ENCODE results near the gene MED12L.

DNA sequence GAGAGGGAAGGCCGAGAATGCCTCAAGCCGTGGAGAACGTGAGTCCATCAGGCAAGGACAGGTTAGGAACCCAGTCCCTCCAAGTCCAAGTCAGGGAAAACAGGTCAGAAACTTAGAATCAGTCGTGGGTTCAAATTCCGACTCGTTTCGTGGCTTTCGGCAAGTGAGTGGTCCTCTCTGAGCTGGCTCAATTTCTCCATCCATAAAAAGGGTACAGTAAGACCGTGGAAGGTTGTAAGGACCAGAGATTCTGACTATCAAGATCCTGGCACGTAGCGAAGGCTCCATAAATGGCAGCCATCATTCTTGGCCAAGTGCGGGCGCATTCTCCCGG is 604 bp upstream of the MED12L start:
- TF ChIP-seq, protein P1, sequence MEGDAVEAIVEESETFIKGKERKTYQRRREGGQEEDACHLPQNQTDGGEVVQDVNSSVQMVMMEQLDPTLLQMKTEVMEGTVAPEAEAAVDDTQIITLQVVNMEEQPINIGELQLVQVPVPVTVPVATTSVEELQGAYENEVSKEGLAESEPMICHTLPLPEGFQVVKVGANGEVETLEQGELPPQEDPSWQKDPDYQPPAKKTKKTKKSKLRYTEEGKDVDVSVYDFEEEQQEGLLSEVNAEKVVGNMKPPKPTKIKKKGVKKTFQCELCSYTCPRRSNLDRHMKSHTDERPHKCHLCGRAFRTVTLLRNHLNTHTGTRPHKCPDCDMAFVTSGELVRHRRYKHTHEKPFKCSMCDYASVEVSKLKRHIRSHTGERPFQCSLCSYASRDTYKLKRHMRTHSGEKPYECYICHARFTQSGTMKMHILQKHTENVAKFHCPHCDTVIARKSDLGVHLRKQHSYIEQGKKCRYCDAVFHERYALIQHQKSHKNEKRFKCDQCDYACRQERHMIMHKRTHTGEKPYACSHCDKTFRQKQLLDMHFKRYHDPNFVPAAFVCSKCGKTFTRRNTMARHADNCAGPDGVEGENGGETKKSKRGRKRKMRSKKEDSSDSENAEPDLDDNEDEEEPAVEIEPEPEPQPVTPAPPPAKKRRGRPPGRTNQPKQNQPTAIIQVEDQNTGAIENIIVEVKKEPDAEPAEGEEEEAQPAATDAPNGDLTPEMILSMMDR (IDR thresholded peaks at IDR 0.05) = no peak
- no peak for TF ChIP-seq POLR2A (IDR thresholded peaks at IDR 0.05)

Data from Peyer's patch (tissue), 4 donors.